GM12878 (cell line): ENCODE measurements around the gene SANBR. TPM values are rescaled to one million over a fixed set of nuclear protein-coding genes. Genes with fewer than 3 reads are reported as not detected.

Experiments
- ATAC-seq: fragments of 200-7000 bp; cut with Tn5 transposase; 3 replicates; pipeline ENCODE4 v1.9.1; 2020; ENCODE audit warnings: mild to moderate bottlenecking, moderate library complexity
- BruUV-seq: library from RNA; stranded (reverse); fragments of 400-500 nt; replicated peaks from 2 replicates; lab custom pipeline; 2021; lab: Mats Ljungman, UMichigan
- CTCF ChIA-PET: fragments of 300-600 bp; sonication (Branson Sonifier 250); formaldehyde crosslinking; extraction: SDS; loops from one replicate; lab custom pipeline; 2021; ENCODE audit warnings: inconsistent platforms; lab: Yijun Ruan, JAX
- POLR2A ChIA-PET: fragments of 350-600 bp; formaldehyde crosslinking; extraction: SDS; loops from one replicate; lab custom pipeline; 2021; ENCODE audit warnings: inconsistent platforms; lab: Charles Lee
- RAD21 ChIA-PET: fragments of 300-600 bp; sonication (Branson Sonifier 250); formaldehyde crosslinking; loops from one replicate; lab custom pipeline; 2023; ENCODE audit warnings: antibody characterized with exemption; ENCODE audit not compliant: unreplicated experiment; lab: Charles Lee
- SMC1A ChIA-PET: fragments of 300-600 bp; sonication (Branson Sonifier 250); formaldehyde crosslinking; loops from one replicate; lab custom pipeline; 2023; ENCODE audit not compliant: unreplicated experiment, uncharacterized antibody; lab: Charles Lee
- DNase-seq: peaks from one replicate; pipeline ENCODE4 v3.0.0-alpha.2; 2011; ENCODE audit warnings: low read depth, low spot score
- FAIRE-seq: peaks from 3 replicates; lab custom pipeline; 2011; peaks lifted over from hg19 to GRCh38; lab: Jason Lieb, UNC
- H2AFZ ChIP-seq: 2 replicates; pipeline ENCODE4 v1.6.0; 2011; ENCODE audit warnings: low read depth, low read length, control low read depth; ENCODE audit not compliant: control insufficient read depth
- H3K27ac ChIP-seq: 2 replicates; pipeline ENCODE4 v1.5.1; 2011; ENCODE audit warnings: control low read depth; ENCODE audit not compliant: control insufficient read depth, insufficient read depth
- H3K27me3 ChIP-seq, 2 experiments: replicated peaks in 1 of 2; 2 replicates each; pipeline versions ENCODE4 v1.6.0 to v1.6.1; 2011; ENCODE audit warnings: low read length in 1 of 2; ENCODE audit not compliant: control insufficient read depth in 2 of 2, insufficient read depth in 2 of 2
- H3K36me3 ChIP-seq, 2 experiments: 2 replicates each; pipeline ENCODE4 v1.5.1; 2011; ENCODE audit warnings: low read length in 1 of 2; ENCODE audit not compliant: control insufficient read depth in 2 of 2, insufficient read depth in 2 of 2
- H3K4me1 ChIP-seq: 2 replicates; pipeline ENCODE4 v1.6.1; 2011; ENCODE audit warnings: mild to moderate bottlenecking, low read length, moderate library complexity, mixed read lengths; ENCODE audit not compliant: control insufficient read depth, insufficient read depth
- H3K4me2 ChIP-seq: 2 replicates; pipeline ENCODE4 v1.6.0; 2011; ENCODE audit warnings: control low read depth; ENCODE audit not compliant: control insufficient read depth, insufficient read depth
- H3K4me3 ChIP-seq: fragments of 200-600 bp; sonication (generic); 2 replicates; pipeline ENCODE4 v1.5.1; 2016
- H3K79me2 ChIP-seq: 2 replicates; pipeline ENCODE4 v1.6.0; 2011; ENCODE audit warnings: low read length; ENCODE audit not compliant: control insufficient read depth, insufficient read depth
- H3K9ac ChIP-seq: 2 replicates; pipeline ENCODE4 v1.8.0; 2011; ENCODE audit warnings: low read length, control low read depth, mixed read lengths; ENCODE audit not compliant: control insufficient read depth, insufficient read depth
- H3K9me3 ChIP-seq: replicated peaks from 3 replicates; pipeline ENCODE4 v1.5.1; 2011; ENCODE audit warnings: mild to moderate bottlenecking, low read length; ENCODE audit not compliant: control insufficient read depth, insufficient read depth
- H4K20me1 ChIP-seq: 2 replicates; pipeline ENCODE4 v1.6.0; 2011; ENCODE audit not compliant: control insufficient read depth, insufficient read depth
- CBX5 ChIP-seq: sonication (generic); IDR thresholded peaks from 2 replicates; pipeline ENCODE4 v1.6.1; 2016; ENCODE audit warnings: low read depth, moderate library complexity, mild to moderate bottlenecking, inconsistent platforms
- CHD1 ChIP-seq: IDR thresholded peaks from 2 replicates; pipeline ENCODE4 v1.6.1; 2012; ENCODE audit warnings: low read depth, low read length, improper control_type of control experiment
- CREM ChIP-seq: IDR thresholded peaks from 2 replicates; pipeline ENCODE4 v1.6.1; 2014; ENCODE audit warnings: antibody characterized with exemption, low read depth
- DPF2 ChIP-seq: fragments of 450-650 bp; IDR thresholded peaks from 2 replicates; pipeline ENCODE4 v1.6.1; 2017; ENCODE audit warnings: mild to moderate bottlenecking
- ESRRA ChIP-seq: IDR thresholded peaks from 2 replicates; pipeline ENCODE4 v1.6.1; 2012; ENCODE audit warnings: mild to moderate bottlenecking, low read length, improper control_type of control experiment
- FOXM1 ChIP-seq: IDR thresholded peaks from 2 replicates; pipeline ENCODE4 v1.6.1; 2012; ENCODE audit warnings: low read depth, mild to moderate bottlenecking, inconsistent platforms, low read length, moderate library complexity
- NFIC ChIP-seq: IDR thresholded peaks from 2 replicates; pipeline ENCODE4 v1.6.1; 2012; ENCODE audit warnings: low read depth, mild to moderate bottlenecking, inconsistent platforms, low read length, moderate library complexity
- RUNX3 ChIP-seq: IDR thresholded peaks from 2 replicates; pipeline ENCODE4 v1.6.1; 2012; ENCODE audit warnings: low read length, inconsistent platforms
- SIN3A ChIP-seq: IDR thresholded peaks from 2 replicates; pipeline ENCODE4 v1.6.1; 2012; ENCODE audit warnings: low read depth, low read length, improper control_type of control experiment
- SMARCA5 ChIP-seq: fragments of 450-650 bp; IDR thresholded peaks from 2 replicates; pipeline ENCODE4 v1.6.1; 2017; ENCODE audit warnings: mild to moderate bottlenecking
- SPI1 ChIP-seq: IDR thresholded peaks from 2 replicates; pipeline ENCODE4 v1.6.1; 2011; ENCODE audit warnings: low read depth, mild to moderate bottlenecking, low read length, moderate library complexity, borderline replicate concordance; ENCODE audit not compliant: insufficient read depth
- WGBS: methylation state at CpG from one replicate; pipeline ENCODE4 v1.1.6; 2016; ENCODE audit warnings: low lambda C conversion rate; ENCODE audit not compliant: insufficient replicate concordance, insufficient coverage; ENCODE audit errors: missing lambda C conversion rate; 5-methylcytosine and 5-hydroxymethylcytosine counted together
- in situ Hi-C: fragments of 300-500 bp; cut with MboI; formaldehyde crosslinking; loops from 9 replicates; pipeline ENCODE4 v1.14.3; 2018; ENCODE audit warnings: mixed read lengths
- intact Hi-C: fragments of 100-400 bp; cut with micrococcal nuclease; formaldehyde crosslinking; loops from one replicate; pipeline ENCODE4 v1.14.2; 2022; ENCODE audit not compliant: unreplicated experiment
- polyA plus RNA-seq, 11 experiments: library from polyadenylated mRNA; depleted of rRNA in 4 of 11; unstranded in 6 of 11; stranded (reverse) in 5 of 11; fragments of >200 nt; fragmentation: Nextera tagmentation in 4 of 11; fragmentation: Illumina TruSeq in 1 of 11; extraction: Ambion mirVana in 4 of 11; extraction: Trizol in 1 of 11; gene quantifications; 1 replicate in 1 of 11; 2 replicates in 10 of 11; pipeline versions ENCODE4 v1.2.1 to v1.2.3, GENCODE V29; 2011 to 2016; ENCODE audit warnings: inconsistent platforms in 2 of 11, missing spikeins in 2 of 11, low read depth in 1 of 11
- total RNA-seq, 4 experiments: library from RNA; depleted of rRNA in 3 of 4; stranded (reverse); fragments of >200 nt in 3 of 4; fragmentation: Illumina TruSeq in 1 of 4; extraction: Trizol in 1 of 4; gene quantifications; 2 replicates each; pipeline versions ENCODE4 v1.2.1 to v1.2.3, GENCODE V29; 2013 to 2021
- TF ChIP-seq, protein P1 (sequence below): fragments of 450-650 bp; IDR thresholded peaks from 2 replicates; pipeline ENCODE4 v1.6.1; 2017; ENCODE audit warnings: mild to moderate bottlenecking
- TF ChIP-seq, protein P2 (sequence below): fragments of 450-650 bp; IDR thresholded peaks from 2 replicates; pipeline ENCODE4 v1.6.1; 2016; ENCODE audit warnings: mild to moderate bottlenecking
- TF ChIP-seq, protein P3 (sequence below): IDR thresholded peaks from 2 replicates; pipeline ENCODE4 v1.6.1; 2012; ENCODE audit warnings: mild to moderate bottlenecking, low read depth, low read length
- TF ChIP-seq, protein P4 (sequence below): IDR thresholded peaks from 2 replicates; pipeline ENCODE4 v1.6.1; 2012; ENCODE audit warnings: low read length, inconsistent platforms

SANBR gene
- total and polyA plus RNA-seq, 10 of the 15 experiments (the other 5 are each of a cell fraction or from before 2014, with no cell fraction given) = 2.2 to 11.0 (median 7.0) TPM

DNA sequence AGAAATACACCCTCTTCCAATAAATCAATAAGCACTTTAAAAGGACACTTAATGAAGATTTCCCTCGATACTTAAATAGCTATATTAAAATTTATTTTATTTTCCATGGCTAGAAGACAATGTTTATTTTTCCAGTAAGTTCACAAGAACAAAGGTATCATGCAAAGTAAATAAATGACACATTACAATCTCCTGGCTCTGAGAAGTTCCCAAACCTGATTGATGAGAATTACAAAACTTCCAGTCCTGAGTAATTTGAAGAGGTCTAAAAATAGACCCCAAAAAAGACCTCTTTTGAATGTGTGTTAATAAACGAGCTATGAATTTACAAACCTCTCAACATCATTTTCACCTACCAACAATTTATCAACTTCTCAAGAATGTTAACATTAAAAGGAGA, 49.7 kb upstream of the SANBR start (continued):
- TF ChIP-seq ESRRA (no peak), SPI1 (no peak), CBX5 (no peak), RUNX3 (no peak), FOXM1 (no peak)
- TF ChIP-seq, protein P1, sequence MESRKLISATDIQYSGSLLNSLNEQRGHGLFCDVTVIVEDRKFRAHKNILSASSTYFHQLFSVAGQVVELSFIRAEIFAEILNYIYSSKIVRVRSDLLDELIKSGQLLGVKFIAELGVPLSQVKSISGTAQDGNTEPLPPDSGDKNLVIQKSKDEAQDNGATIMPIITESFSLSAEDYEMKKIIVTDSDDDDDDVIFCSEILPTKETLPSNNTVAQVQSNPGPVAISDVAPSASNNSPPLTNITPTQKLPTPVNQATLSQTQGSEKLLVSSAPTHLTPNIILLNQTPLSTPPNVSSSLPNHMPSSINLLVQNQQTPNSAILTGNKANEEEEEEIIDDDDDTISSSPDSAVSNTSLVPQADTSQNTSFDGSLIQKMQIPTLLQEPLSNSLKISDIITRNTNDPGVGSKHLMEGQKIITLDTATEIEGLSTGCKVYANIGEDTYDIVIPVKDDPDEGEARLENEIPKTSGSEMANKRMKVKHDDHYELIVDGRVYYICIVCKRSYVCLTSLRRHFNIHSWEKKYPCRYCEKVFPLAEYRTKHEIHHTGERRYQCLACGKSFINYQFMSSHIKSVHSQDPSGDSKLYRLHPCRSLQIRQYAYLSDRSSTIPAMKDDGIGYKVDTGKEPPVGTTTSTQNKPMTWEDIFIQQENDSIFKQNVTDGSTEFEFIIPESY = no peak
- TF ChIP-seq, protein P2, sequence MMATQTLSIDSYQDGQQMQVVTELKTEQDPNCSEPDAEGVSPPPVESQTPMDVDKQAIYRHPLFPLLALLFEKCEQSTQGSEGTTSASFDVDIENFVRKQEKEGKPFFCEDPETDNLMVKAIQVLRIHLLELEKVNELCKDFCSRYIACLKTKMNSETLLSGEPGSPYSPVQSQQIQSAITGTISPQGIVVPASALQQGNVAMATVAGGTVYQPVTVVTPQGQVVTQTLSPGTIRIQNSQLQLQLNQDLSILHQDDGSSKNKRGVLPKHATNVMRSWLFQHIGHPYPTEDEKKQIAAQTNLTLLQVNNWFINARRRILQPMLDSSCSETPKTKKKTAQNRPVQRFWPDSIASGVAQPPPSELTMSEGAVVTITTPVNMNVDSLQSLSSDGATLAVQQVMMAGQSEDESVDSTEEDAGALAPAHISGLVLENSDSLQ = no peak

DNA sequence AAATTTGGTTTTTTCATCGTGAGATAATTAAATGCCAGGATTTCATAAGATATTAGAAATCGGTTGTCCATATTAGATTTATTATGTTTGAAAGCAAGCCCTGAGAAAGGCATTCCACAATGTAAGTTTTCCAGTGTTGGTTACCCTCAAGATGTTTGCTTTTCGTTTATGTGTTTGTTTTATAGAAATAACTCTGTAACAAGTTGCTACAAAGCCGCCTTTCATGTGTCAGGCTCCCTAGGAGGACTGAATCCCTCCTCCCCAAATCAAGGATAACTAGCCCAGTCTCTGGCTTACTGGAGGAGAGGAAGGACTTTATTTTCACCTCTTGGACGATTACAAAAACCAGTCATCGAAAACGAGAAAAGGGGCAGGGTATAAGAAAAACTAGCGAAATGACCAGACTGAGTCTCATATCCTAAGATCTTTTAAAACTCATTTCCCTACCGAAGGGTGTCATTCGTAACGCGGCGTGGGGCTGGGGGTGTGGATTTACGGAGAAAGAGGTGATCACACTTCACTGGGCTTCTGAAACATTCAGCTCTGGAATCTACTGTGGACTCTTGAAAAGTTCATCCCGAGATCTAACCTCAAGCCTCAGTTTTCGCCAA, 49.2 kb upstream of the SANBR start:
- Histone ChIP-seq H3K4me3 (peak overlapping the region; percentile 97), H3K9me3 (peaks cover 6% of the 10 kb centered on the region; the same call in 1 of the 3 replicates), H3K27ac (peak overlapping the region; percentile 96), H3K9ac (peak overlapping the region; percentile 94), H2AFZ (peak overlapping the region; percentile 97), H3K4me2 (peak overlapping the region; percentile 80), H3K4me1 (peaks cover 5% of the 10 kb centered on the region; the same call in 1 of the 2 replicates), H3K79me2 (peaks cover 55% of the 10 kb centered on the region), H3K36me3 (peaks cover 0 to 5% of the 10 kb centered on the region in 2 experiments; a peak in 2 of 4 replicates), H4K20me1 (no peaks in the 10 kb centered on the region), H3K27me3 (no peaks in the 10 kb centered on the region)
- in situ Hi-C loops = no loop called here
- POLR2A ChIA-PET = interaction anchor here (1.3 kb wide), 1 partner anchor 161 kb away, joined by 7 read pairs; no protein-coding TSS in a partner anchor
- FAIRE-seq (peak; percentile 72), ATAC-seq (peak; percentile 23), DNase-seq (no peak)
- RAD21 ChIA-PET = interaction anchor here (1.2 kb wide), 1 partner anchor 161 kb away, joined by 3 read pairs; no protein-coding TSS in a partner anchor
- CTCF ChIA-PET = interaction anchor here (0.8 to 2.5 kb wide), 4 partner anchors 16 to 212 kb away, joined by 3 to 9 read pairs (median 4); no protein-coding TSS in a partner anchor
- 0% methylated on average over 16 of the region's 16 CpGs for WGBS
- intact Hi-C loops = loop anchor here (1.0 to 5.0 kb wide), 2 partner anchors 51 to 161 kb away; partner anchors contain the start of gene SANBR
- BruUV-seq = TSS peak; percentile 85
- SMC1A ChIA-PET = interaction anchor here (0.8 to 1.2 kb wide), 5 partner anchors 9 to 220 kb away, joined by 3 to 5 read pairs (median 3); no protein-coding TSS in a partner anchor
- TF ChIP-seq, protein P3, sequence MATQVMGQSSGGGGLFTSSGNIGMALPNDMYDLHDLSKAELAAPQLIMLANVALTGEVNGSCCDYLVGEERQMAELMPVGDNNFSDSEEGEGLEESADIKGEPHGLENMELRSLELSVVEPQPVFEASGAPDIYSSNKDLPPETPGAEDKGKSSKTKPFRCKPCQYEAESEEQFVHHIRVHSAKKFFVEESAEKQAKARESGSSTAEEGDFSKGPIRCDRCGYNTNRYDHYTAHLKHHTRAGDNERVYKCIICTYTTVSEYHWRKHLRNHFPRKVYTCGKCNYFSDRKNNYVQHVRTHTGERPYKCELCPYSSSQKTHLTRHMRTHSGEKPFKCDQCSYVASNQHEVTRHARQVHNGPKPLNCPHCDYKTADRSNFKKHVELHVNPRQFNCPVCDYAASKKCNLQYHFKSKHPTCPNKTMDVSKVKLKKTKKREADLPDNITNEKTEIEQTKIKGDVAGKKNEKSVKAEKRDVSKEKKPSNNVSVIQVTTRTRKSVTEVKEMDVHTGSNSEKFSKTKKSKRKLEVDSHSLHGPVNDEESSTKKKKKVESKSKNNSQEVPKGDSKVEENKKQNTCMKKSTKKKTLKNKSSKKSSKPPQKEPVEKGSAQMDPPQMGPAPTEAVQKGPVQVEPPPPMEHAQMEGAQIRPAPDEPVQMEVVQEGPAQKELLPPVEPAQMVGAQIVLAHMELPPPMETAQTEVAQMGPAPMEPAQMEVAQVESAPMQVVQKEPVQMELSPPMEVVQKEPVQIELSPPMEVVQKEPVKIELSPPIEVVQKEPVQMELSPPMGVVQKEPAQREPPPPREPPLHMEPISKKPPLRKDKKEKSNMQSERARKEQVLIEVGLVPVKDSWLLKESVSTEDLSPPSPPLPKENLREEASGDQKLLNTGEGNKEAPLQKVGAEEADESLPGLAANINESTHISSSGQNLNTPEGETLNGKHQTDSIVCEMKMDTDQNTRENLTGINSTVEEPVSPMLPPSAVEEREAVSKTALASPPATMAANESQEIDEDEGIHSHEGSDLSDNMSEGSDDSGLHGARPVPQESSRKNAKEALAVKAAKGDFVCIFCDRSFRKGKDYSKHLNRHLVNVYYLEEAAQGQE = no peak
- TF ChIP-seq NFIC (peak; percentile 56; the same call in 1 of the 2 replicates), SMARCA5 (no peak), SIN3A (no peak), CREM (no peak), CHD1 (0 out of 2 replicates have a peak, but pooled peaks have one; percentile 61), DPF2 (no peak)
- TF ChIP-seq, protein P4, sequence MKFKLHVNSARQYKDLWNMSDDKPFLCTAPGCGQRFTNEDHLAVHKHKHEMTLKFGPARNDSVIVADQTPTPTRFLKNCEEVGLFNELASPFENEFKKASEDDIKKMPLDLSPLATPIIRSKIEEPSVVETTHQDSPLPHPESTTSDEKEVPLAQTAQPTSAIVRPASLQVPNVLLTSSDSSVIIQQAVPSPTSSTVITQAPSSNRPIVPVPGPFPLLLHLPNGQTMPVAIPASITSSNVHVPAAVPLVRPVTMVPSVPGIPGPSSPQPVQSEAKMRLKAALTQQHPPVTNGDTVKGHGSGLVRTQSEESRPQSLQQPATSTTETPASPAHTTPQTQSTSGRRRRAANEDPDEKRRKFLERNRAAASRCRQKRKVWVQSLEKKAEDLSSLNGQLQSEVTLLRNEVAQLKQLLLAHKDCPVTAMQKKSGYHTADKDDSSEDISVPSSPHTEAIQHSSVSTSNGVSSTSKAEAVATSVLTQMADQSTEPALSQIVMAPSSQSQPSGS = no peak; the same call in 1 of the 2 replicates
